GM18526 (cell line): ENCODE data around the gene PEX6.

Source experiments
- POLR2A ChIP-seq: IDR thresholded peaks from 3 replicates; pipeline ENCODE4 v1.6.1; 2011; ENCODE audit not compliant: insufficient read length; ENCODE audit errors: extremely low read depth

PEX6 gene

DNA sequence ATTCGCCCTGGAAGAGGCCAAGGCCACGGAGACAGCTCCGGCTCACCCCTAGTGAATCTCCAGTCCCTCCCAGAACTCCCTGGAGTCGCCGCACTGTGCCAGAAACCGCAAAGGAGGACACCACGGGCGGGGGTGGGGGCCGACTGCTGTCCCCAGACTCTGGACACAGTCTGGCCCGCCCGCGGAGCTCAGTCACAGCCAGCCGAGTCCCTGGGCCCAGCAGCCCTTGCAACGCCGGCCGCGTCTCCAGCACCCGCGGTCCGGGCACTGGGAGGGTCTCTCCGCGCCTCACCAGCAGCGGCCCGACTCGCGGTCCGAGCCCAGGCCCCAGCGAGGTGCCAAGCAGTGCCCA is 518 bp downstream of the PEX6 start:
- TF ChIP-seq POLR2A = no peak

DNA sequence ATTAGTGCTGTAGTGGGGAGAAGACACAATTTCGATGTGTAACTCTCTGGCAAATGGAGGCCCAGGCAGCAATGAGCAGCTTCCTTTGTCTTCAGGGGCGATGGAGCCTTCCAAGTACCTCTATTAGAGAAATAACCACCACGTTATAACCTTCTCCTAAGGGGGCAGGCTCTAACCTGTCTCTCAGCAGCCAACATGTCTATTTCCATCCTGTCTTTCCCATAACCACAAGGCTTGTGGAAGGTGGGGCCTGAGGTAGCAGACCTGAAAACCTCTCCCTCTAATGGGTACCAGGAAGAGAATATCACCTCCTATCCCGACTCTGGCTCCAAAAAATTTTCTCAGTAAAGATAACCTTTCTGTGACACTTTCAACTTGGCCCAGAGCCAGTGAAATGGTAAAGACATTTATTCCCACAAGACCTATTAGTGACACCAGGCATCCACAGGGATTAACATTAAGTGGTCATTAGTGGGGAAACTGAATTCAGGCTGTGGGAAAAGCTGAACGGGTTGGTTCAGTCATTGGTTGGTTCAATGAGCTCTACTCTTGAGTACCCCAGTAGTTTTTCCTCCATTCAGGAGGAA is 4.0 kb downstream of the PEX6 start:
- no peak for TF ChIP-seq POLR2A

DNA sequence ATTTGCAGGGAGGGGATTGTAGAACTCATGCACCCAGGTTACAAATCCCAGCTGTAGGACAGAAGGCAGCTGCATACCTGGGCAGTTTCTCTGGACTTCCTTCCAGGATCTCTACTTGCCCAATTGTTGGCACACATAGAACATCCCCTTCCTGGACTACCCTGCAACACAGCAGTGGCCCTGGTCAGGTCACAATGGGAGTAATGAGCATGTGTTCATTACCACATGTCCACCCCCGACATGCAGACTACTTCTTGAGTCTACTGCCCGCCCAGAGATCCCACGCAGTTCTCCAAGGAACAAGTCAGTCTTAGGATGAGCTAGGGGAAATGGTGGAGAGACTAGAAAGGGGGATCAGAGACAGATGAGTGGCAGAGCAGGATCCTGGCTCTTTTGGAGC is 5.1 kb downstream of the PEX6 start:
- TF ChIP-seq POLR2A = no peak

DNA sequence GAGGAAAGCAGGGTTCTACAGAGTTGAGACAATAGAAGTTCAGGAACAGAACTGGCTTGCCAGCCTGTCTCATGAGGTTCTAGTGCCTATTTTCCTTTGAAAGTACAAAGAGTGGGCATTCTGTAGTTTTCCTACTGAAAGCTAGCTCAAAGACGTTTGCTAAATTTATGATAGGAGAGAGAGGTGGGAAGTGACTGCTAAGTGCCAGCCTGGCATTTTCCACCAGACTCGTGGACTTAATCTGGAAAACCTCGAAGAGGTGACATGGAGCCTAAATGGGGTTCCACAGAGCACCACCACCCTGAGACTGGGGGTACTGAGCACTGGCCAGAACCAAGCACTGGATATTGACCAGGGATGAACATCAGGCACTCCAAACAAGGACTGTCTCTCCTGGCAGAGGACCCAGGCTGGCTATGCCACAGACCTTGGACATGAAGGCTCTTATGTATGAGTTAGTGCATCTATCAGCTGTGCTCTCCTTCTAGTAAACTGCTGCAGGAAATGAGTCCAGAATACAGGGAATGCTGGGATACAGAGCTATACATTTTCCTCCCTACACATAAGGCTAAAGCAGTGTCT is 7.1 kb downstream of the PEX6 start:
- TF ChIP-seq POLR2A = no peak

DNA sequence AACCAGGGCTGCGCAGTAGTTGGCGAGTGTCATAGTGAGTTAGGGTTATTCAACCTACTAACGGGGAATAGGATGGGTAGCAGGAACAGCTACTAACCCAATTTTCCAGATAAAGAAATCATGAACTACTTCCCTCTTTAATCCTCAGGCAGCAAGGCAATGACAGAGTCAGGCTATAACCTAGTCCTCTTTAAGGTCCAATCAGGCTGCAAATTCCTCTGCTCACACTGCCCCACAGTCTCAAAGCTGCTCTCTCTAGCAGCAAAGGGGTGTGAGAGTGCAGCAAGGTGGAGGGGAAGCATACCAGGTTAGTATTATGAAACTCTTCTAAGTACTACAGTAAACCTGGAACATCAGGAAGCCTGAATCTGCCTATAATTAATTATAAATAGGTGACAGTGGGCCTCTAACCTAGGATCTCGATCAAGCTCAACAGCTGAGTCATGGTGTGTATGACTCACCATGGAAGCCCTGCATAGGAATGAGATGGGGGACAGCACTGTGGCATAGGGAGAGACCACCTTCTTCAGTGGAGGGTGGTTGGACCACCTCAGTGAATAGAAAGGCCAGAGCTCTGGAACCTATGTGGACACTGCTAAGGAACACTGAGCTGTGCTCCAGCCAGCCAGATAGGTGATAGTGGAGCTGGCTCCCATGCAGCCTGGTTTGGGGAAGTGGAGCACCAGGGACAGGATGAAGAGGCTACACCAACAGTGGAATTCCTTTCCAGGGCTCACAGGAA is 7.9 kb downstream of the PEX6 start:
- TF ChIP-seq POLR2A = no peak

DNA sequence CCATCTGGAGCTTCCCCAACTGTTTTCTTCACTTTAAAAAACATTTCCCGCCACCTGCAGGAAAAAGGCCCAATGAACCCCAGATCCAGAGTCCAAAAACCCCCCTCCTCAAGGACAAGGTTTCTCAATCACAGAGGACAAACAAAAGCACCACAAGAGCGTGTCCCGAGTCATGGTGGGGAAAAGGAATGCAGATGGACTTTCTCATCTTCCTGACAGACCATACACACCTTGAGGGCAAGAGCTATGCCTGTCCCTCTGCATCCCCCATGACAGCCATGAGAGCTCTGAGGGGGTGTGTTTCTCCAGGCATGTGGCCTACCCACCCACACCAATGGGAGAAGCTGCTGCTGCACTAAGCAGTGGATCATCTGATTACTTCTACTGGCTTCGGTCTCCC is 9.0 kb downstream of the PEX6 start:
- no peak for TF ChIP-seq POLR2A

DNA sequence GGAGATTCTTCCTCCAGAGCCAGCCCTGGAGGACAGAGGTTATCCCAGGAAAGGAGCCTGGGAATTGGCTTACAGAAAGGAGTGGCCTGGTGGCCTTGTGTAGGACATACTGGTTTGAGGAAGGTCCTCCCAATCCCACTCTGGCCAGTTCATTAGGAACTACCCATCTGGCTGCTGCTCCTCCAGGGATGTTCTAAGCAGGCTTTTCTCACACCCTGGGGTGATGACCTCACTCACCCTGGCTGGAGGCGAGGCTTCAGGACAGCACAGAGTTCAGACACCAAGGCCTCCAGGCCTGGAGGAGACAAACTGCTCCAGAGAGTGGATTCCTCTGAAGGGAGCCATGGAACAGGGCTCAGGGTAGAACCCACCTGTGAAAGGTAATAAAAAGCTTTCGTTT is 9.6 kb downstream of the PEX6 start:
- TF ChIP-seq POLR2A = no peak

DNA sequence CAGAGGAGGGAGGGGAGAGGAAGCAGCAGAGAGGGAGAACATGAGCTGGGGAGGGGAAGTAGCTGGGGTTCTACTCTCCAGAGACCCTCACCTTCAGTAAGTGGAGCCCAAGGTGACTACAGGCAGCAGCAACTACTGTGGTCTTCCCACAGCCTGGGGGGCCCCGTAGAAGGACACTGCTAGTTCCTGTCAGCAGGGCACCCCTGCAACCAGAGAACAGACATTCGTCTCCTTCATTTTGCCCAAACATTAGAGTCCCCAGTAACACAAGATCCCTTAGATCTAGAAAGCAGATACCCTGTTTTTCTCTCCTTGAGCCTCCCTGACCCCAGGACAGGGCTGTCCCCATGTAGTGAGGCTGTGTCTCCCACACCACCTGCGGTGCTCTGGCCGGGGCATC is 10.2 kb downstream of the PEX6 start:
- no peak for TF ChIP-seq POLR2A

DNA sequence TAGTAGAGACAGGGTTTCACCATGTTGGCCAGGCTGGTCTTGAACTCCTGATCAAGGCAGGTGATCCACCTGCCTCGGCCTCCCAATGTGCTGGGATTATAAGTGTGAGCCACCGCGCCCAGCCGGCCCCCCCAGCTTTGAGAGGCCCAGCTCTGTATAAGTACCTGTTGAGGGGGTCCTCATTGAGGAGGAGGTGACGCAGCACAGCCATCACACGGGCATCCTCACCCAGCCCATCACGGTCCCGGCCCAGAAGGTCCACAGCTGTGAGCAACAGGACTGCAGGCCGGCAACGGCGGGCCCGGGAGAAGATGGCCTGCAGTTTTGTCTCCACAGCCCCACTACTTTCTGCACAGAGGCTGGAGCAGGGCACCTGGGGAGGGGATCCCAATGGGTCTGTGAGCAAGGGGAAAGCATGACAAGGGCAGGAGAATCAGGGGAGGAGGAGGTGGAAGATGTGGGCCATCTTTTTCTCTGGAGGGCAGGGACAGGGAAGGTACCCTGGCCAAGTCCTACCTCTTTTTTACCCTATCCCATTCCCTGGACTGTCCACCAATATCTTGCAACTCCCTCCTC is 10.8 kb downstream of the PEX6 start:
- TF ChIP-seq POLR2A = no peak

DNA sequence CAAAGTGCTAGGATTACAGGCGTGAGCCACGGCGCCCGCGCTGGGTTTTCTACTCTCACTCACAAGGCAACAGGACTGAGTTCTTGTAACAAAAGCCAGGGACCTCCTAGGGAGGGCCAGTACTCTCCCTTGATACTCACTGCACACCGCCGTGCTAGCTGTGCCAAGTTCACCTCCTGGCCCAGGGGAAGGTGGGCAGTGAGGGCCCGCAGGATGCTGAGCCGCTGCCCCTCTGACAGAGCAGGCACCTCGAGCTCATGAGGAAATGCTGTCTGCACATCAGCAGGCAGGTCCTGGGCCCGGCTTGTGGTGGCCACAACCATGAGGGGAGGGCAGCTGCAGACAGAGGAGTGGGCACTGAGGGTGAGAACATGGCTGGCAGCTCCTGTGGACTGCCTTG is 11.8 kb downstream of the PEX6 start:
- no peak for TF ChIP-seq POLR2A

DNA sequence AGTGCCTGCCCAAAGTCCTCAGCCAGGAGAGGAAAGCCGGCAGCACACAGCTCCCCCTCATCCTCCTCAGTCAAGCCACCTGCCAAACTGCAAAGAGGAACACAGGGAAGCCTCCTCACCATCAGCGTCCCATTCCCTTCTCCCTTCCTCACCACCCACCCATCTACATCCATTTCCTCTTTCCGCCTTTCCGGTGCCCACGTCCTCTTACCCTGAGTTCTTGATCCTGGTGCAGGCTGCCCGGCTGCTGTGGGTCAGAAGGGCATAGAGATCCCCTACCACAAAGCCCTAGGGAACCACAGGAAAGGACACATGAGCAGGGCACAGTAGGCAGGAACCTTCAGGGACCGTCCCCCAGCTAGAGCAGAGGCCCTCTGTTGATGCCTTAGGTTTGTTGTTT is 12.4 kb downstream of the PEX6 start:
- no peak for TF ChIP-seq POLR2A

DNA sequence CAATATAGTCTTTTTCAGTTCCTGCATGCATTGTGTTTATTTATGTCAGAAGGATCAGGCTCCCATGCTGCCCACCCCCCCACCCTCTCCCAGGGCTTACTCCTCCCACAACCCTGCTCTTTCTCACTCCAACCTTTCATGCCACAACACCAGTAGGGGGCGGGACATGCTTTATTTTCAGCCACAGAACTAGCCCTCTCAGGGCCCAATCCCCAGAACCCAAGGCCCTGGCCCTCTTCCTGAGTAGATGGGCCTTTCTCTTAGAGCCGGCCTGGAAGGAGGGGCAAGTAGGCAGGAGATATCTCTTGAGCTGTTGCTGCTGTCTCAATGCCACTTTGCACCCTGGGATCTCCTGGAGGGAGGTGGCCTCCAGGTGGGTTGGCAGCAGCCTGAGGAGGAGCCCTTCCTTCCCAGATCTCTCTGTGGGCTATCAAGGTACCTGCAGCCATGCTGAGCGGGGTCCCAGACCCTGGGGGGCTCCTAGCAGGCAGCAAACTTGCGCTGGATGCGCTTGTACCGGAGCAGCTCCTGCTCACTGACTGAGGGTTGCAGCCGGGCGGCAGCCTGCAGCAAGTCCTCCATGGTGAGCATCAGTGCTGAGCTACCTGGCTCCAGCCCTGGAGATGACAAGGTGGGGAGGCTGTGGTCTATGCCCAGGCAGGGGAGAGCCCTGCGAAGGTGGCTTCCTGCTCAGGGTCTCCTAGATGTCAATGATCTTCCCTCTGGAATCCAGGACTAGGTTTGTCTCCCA is 15.0 kb downstream of the PEX6 start:
- no peak for TF ChIP-seq POLR2A

DNA sequence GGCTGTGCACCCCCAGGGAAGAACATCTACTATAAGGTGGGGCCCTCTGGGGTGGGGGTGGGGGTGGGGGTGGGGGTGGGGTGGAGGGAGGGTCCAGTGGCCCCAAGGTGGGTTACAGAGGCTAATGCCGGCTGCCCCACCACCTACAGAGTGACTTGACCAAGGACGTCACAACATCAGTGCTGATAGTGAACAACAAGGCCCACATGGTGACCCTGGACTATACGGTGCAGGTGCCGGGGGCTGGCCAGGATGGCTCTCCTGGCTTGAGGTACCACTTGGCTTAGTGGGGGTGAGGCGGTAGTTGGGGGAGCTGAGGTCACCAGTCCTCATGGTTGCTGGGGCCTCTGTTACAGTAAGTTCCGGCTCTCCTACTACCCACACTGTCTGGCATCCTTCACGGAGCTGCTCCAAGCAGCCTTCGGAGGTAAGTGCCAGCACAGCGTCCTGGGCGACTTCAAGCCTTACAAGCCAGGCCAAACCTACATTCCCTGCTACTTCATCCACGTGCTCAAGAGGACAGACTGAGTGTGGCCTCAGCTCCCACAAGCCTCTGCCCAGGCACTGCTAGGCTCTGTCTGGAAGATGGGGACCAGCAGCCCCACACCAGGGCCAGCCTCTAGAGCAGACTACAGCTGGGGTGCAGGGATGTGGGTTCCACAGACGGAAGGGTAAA is 15.7 kb downstream of the PEX6 start:
- TF ChIP-seq POLR2A = no peak

DNA sequence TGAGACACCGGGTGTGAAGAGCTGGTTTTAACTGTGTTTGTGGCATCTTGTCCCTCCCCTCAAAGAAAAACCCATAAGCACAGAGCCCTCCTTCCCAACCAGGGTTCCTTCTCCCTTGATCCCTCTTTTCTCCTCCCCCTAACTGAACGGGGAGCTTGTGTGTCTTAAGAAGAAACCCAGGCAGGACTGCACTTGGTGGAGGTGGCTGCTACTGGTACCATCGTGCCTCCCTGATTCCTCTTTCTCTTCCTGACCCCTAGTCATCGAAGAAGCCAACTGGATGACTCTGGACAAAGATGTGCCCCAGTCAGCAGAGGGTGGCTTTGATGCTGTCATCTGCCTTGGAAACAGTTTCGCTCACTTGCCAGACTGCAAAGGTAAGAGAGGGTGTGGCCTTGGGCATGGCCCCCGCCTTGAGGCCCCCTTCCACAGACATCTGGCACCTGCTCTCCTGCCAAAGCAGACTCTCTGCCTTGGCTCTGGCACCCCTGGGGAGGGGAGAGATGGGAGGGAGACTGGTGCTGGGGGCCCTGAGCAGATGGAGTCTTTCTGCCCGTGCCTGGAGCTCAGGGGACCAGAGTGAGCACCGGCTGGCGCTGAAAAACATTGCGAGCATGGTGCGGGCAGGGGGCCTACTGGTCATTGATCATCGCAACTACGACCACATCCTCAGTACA is 16.3 kb downstream of the PEX6 start:
- no peak for TF ChIP-seq POLR2A

DNA sequence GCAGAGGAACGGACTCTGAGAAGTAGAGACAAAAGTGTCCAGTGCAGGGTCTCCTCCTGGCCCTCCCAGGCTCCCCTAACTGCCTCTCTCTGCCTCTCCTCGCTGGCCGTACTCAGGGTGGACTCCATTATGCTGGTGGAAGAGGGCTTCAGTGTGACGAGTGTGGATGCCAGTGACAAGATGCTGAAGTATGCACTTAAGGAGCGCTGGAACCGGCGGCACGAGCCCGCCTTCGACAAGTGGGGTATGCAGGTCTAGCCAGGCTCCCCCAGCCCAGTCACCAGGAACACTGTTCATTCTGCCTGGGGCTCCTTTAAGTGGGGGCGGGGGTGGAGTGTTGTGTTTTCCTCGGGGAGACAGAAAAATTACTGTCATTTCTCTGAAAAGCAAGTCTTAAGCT is 16.9 kb downstream of the PEX6 start:
- no peak for TF ChIP-seq POLR2A
